H9 (cell line): ENCODE results near the gene PRCC. TPM values are rescaled to one million over a fixed set of nuclear protein-coding genes. Genes with fewer than 3 reads are reported as not detected.
A peak's percentile ranks its signal among the peaks of the same experiment; 100 is the strongest.

Source experiments
- DNase-seq: peaks from one replicate; pipeline ENCODE4 v3.0.0-alpha.2; 2017
- H2AFZ ChIP-seq: one replicate; pipeline ENCODE4 v1.6.1; 2013; ENCODE audit warnings: mild to moderate bottlenecking, low read length, control low read depth, moderate library complexity
- H2AK5ac ChIP-seq: 2 replicates; pipeline ENCODE4 v1.6.1; 2013; ENCODE audit warnings: low read length, control low read depth, mixed read lengths; ENCODE audit not compliant: insufficient read length
- H2BK120ac ChIP-seq: one replicate; pipeline ENCODE4 v1.6.1; 2013; ENCODE audit warnings: low read depth, mild to moderate bottlenecking, low read length, control low read depth, inconsistent platforms; ENCODE audit not compliant: poor library complexity, severe bottlenecking
- H2BK12ac ChIP-seq: 2 replicates; pipeline ENCODE4 v1.6.1; 2013; ENCODE audit warnings: low read length, control low read depth, mixed read lengths, low read depth; ENCODE audit not compliant: insufficient read length
- H2BK15ac ChIP-seq: 2 replicates; pipeline ENCODE4 v1.6.1; 2013; ENCODE audit warnings: low read depth, low read length, control low read depth
- H2BK20ac ChIP-seq: one replicate; pipeline ENCODE4 v1.6.1; 2013; ENCODE audit warnings: low read depth, mild to moderate bottlenecking, low read length, control low read depth, inconsistent platforms; ENCODE audit not compliant: poor library complexity, severe bottlenecking
- H2BK5ac ChIP-seq: 2 replicates; pipeline ENCODE4 v1.6.1; 2013; ENCODE audit warnings: low read length, control low read depth, mixed read lengths; ENCODE audit not compliant: insufficient read length
- H3K14ac ChIP-seq: 2 replicates; pipeline ENCODE4 v1.6.1; 2013; ENCODE audit warnings: low read length, control low read depth; ENCODE audit not compliant: insufficient read depth
- H3K18ac ChIP-seq: 2 replicates; pipeline ENCODE4 v1.6.1; 2013; ENCODE audit warnings: low read depth, mild to moderate bottlenecking, mixed read lengths, low read length, control low read depth; ENCODE audit not compliant: insufficient read length
- H3K23ac ChIP-seq: 2 replicates; pipeline ENCODE4 v1.6.1; 2013; ENCODE audit warnings: low read length, control low read depth, mixed read lengths, low read depth; ENCODE audit not compliant: insufficient read length
- H3K23me2 ChIP-seq: 2 replicates; pipeline ENCODE4 v1.6.1; 2013; ENCODE audit warnings: low read depth, mild to moderate bottlenecking, mixed read lengths, low read length, control low read depth; ENCODE audit not compliant: insufficient read length, poor library complexity, severe bottlenecking
- H3K27ac ChIP-seq: 2 replicates; pipeline ENCODE4 v1.5.1; 2013; ENCODE audit warnings: low read length, control low read depth, mixed read lengths, low read depth; ENCODE audit not compliant: insufficient read length
- H3K27me3 ChIP-seq: 2 replicates; pipeline ENCODE4 v1.6.1; 2013; ENCODE audit warnings: low read length, control low read depth, inconsistent platforms; ENCODE audit not compliant: insufficient read depth
- H3K4ac ChIP-seq: 2 replicates; pipeline ENCODE4 v1.6.1; 2013; ENCODE audit warnings: low read depth, mild to moderate bottlenecking, control low read depth, inconsistent platforms, low read length, moderate library complexity
- H3K4me1 ChIP-seq: 2 replicates; pipeline ENCODE4 v1.6.1; 2013; ENCODE audit warnings: low read length, control low read depth, inconsistent platforms; ENCODE audit not compliant: insufficient read depth
- H3K4me2 ChIP-seq: 2 replicates; pipeline ENCODE4 v1.6.1; 2013; ENCODE audit warnings: low read length, control low read depth, mixed read lengths; ENCODE audit not compliant: insufficient read length, insufficient read depth
- H3K56ac ChIP-seq: 2 replicates; pipeline ENCODE4 v1.6.1; 2013; ENCODE audit warnings: low read depth, mild to moderate bottlenecking, mixed read lengths, low read length, control low read depth; ENCODE audit not compliant: insufficient read length
- H3K79me1 ChIP-seq: 2 replicates; pipeline ENCODE4 v1.6.1; 2013; ENCODE audit warnings: low read depth, mild to moderate bottlenecking, moderate library complexity, low read length, control low read depth, inconsistent platforms; ENCODE audit not compliant: insufficient read depth, poor library complexity, severe bottlenecking
- H3K79me2 ChIP-seq: 2 replicates; pipeline ENCODE4 v1.6.1; 2013; ENCODE audit warnings: low read length, control low read depth, inconsistent platforms; ENCODE audit not compliant: insufficient read depth
- H3K9ac ChIP-seq: 2 replicates; pipeline ENCODE4 v1.6.1; 2013; ENCODE audit warnings: low read length, control low read depth, mixed read lengths; ENCODE audit not compliant: insufficient read length; ENCODE audit errors: extremely low read depth
- H3K9me3 ChIP-seq: one replicate; pipeline ENCODE4 v1.6.1; 2013; ENCODE audit warnings: low read depth, low read length, inconsistent platforms; ENCODE audit not compliant: control insufficient read depth
- H3T11ph ChIP-seq: one replicate; pipeline ENCODE4 v1.6.1; 2013; ENCODE audit warnings: mild to moderate bottlenecking, low read length, control low read depth, inconsistent platforms
- H4K20me1 ChIP-seq: one replicate; pipeline ENCODE4 v1.6.1; 2013; ENCODE audit not compliant: control insufficient read depth, insufficient read length, insufficient read depth
- H4K5ac ChIP-seq: 2 replicates; pipeline ENCODE4 v1.6.1; 2013; ENCODE audit warnings: low read depth, mild to moderate bottlenecking, mixed read lengths, low read length, control low read depth; ENCODE audit not compliant: insufficient read length
- H4K8ac ChIP-seq: replicated peaks from 2 replicates; pipeline ENCODE4 v1.6.1; 2013; ENCODE audit warnings: low read length, control low read depth, mixed read lengths, low read depth; ENCODE audit not compliant: insufficient read length
- H4K91ac ChIP-seq: 2 replicates; pipeline ENCODE4 v1.6.1; 2013; ENCODE audit warnings: low read depth, mild to moderate bottlenecking, moderate library complexity, mixed read lengths, low read length, control low read depth; ENCODE audit not compliant: insufficient read length
- H3K27ac Mint-ChIP-seq, 3 experiments: 2 replicates in 2 of 3; 3 replicates in 1 of 3; pipeline ENCODE4 v1.8.0; 2020 to 2021; ENCODE audit warnings: mixed read lengths in 3 of 3, mild to moderate bottlenecking in 1 of 3, moderate library complexity in 1 of 3
- H3K27me3 Mint-ChIP-seq: 2 replicates; pipeline ENCODE4 v1.8.0; 2021; ENCODE audit warnings: low read depth, mild to moderate bottlenecking, moderate library complexity, mixed read lengths
- H3K36me3 Mint-ChIP-seq, 3 experiments: 2 replicates in 2 of 3; 3 replicates in 1 of 3; pipeline ENCODE4 v1.8.0; 2020 to 2021; ENCODE audit warnings: low read depth in 3 of 3, mixed read lengths in 3 of 3; ENCODE audit not compliant: insufficient read depth in 1 of 3
- H3K4me1 Mint-ChIP-seq, 2 experiments: 2 replicates each; pipeline ENCODE4 v1.8.0; 2020; ENCODE audit warnings: mixed read lengths in 2 of 2
- H3K4me3 Mint-ChIP-seq, 2 experiments: 2 replicates in 1 of 2; 3 replicates in 1 of 2; pipeline ENCODE4 v1.8.0; 2020 to 2021; ENCODE audit warnings: mild to moderate bottlenecking in 2 of 2, mixed read lengths in 2 of 2, moderate library complexity in 1 of 2
- H3K9me3 Mint-ChIP-seq, 2 experiments: 2 replicates in 1 of 2; 3 replicates in 1 of 2; pipeline ENCODE4 v1.8.0; 2020; ENCODE audit warnings: mild to moderate bottlenecking in 2 of 2, mixed read lengths in 2 of 2, moderate library complexity in 1 of 2
- CTCF ChIP-seq: fragments of 200-600 bp; sonication (generic); conservative IDR thresholded peaks from 3 replicates; pipeline ENCODE4 v1.8.0; 2021; ENCODE audit warnings: antibody characterized with exemption, mild to moderate bottlenecking
- WGBS: extraction: QIAGEN DNeasy Blood & Tissue Kit; methylation state at CpG from one replicate; pipeline ENCODE4 v1.1.7; 2013; ENCODE audit warnings: missing lambda C conversion rate, low lambda C conversion rate, mixed read lengths; ENCODE audit not compliant: insufficient read length; ENCODE audit errors: extremely low coverage; 5-methylcytosine and 5-hydroxymethylcytosine counted together
- total RNA-seq: library from RNA; stranded (reverse); gene quantifications from 2 replicates; pipeline ENCODE4 v1.2.1, GENCODE V29; 2021

The PRCC gene
- total RNA-seq, 1 experiment from 2014 or later, result 129 TPM

GRCh38 chr1:156847591-156848460, 80.5 kb downstream of the PRCC start:
- Histone ChIP-seq H3K9ac (no peak overlapping the region), H3K27me3 (peaks cover 71% of the 10 kb centered on the region), H2BK12ac (no peak overlapping the region), H3K14ac (no peak overlapping the region), H4K20me1 (no peaks in the 10 kb centered on the region), H2BK5ac (no peak overlapping the region), H2BK15ac (no peak overlapping the region), H3K79me1 (no peaks in the 10 kb centered on the region), H2AK5ac (no peak overlapping the region), H3K23me2 (peaks cover 12% of the 10 kb centered on the region), H3K4me1 (no peaks in the 10 kb centered on the region), H2AFZ (no peak overlapping the region), H4K91ac (no peak overlapping the region), H3K4me2 (peak overlapping the region; percentile 68), H3T11ph (no peak overlapping the region), H4K5ac (no peak overlapping the region), H3K23ac (no peak overlapping the region), H3K27ac (no peak overlapping the region), H3K79me2 (no peaks in the 10 kb centered on the region), H4K8ac (no peak overlapping the region), H2BK120ac (no peak overlapping the region), H3K4ac (no peak overlapping the region), H3K18ac (no peak overlapping the region), H3K9me3 (no peaks in the 10 kb centered on the region), H2BK20ac (no peak overlapping the region), H3K56ac (no peak overlapping the region)
- H3K27ac Mint-ChIP-seq, result no peak overlapping the region
- no peak for DNase-seq
- no peaks in the 10 kb centered on the region; a peak in 1 of 5 replicates for H3K9me3 Mint-ChIP-seq
- WGBS, result no CpG with 5 or more reads among the region's 7 CpGs
- H3K27me3 Mint-ChIP-seq, result peaks cover 98% of the 10 kb centered on the region
- no peaks in the 10 kb centered on the region for H3K36me3 Mint-ChIP-seq
- H3K4me1 Mint-ChIP-seq, result peaks cover 15 to 35% of the 10 kb centered on the region in 2 experiments
- TF ChIP-seq CTCF, result no peak
- peak overlapping the region; percentile 51 to 78; a peak in 4 of 5 replicates for H3K4me3 Mint-ChIP-seq
